ENCODE measurements around the gene LRRK1. TPM values are rescaled to one million over a fixed set of nuclear protein-coding genes. Genes with fewer than 3 reads are reported as not detected.

Gene LRRK1
- total RNA-seq, 4 donors from 2014 or later, result 14.8 to 29.3 (median 19.1) TPM

GRCh38 chr15:100898661-100899462 is 20.3 kb upstream of the LRRK1 start:
- H3K4me3 ChIP-seq (ENCODE audit: low read depth, poor library complexity, severe bottlenecking), result no peak overlapping the region
- intact Hi-C loops (cut with DNase I; ENCODE audit: low total_unique reads), result no loop called here
- peak in 1 of 2 donors; percentile 37 for DNase-seq (ENCODE audit: low spot score in 2 of 2)
- TF ChIP-seq CTCF (IDR thresholded peaks at IDR 0.05), result no peak
- no peak for TF ChIP-seq POLR2A (IDR thresholded peaks at IDR 0.05)
- 78 to 81% methylated on average over 11 of the region's 11 CpGs for WGBS, 2 donors

DNA sequence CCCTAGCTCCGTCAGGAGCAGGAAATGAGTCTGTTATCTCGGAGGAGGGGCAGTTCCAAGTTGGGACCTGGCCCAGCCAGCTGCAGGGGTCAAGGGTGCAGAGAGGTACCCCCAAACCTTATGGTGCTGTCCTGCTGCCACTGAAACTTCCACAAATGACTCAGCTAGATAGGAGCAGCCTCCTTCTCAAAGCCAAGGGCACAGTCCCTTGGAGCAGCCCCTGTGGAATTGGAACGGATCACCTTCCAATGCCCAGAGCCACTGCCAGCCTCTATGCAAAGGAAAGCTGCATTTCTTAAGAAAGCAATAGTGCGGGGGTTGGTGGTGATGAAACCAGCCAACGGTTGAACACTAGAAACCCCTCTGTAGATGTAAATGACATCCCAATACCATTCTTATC is 19.6 kb upstream of the LRRK1 start:
- DNase-seq (ENCODE audit: low spot score in 2 of 2), result peak in 1 of 2 donors; percentile 53
- H3K4me3 ChIP-seq (ENCODE audit: low read depth, poor library complexity, severe bottlenecking), result no peak overlapping the region
- no peak for TF ChIP-seq POLR2A (IDR thresholded peaks at IDR 0.05)
- TF ChIP-seq CTCF (IDR thresholded peaks at IDR 0.05), result no peak
- intact Hi-C loops (cut with DNase I; ENCODE audit: low total_unique reads), result no loop called here
- 75 to 77% methylated on average over 5 of the region's 5 CpGs for WGBS, 2 donors

DNA sequence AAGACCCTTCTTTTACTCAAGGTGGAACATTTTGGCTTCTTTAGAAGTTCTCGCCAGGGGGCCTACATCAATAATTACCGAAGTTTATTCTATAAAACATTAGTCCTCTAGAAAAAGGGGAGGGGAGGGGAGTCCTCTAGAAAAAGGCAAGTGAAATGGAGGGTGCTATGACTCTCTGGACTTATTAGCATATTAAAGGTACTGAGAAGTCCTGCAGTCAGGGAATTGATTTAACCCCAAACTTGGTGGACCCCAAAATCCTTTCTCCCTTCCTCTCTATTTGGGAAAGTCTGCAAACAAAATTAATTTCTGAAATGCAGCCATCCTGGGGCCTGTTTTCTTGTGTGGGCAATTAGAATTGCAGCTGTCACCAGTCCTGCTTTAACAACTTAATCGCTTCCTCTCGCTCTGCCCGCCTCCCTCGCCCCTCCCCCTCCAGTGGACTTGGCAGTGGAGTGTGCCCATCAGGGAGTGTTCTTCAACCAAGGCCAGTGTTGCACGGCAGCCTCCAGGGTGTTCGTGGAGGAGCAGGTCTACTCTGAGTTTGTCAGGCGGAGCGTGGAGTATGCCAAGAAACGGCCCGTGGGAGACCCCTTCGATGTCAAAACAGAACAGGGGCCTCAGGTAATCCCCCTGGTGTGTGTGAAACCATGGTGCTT is 18.9 kb upstream of the LRRK1 start:
- intact Hi-C loops (cut with DNase I; ENCODE audit: low total_unique reads), result no loop called here
- H3K4me3 ChIP-seq (ENCODE audit: low read depth, poor library complexity, severe bottlenecking), result no peak overlapping the region
- 50 to 54% methylated on average over 13 of the region's 13 CpGs for WGBS, 2 donors
- TF ChIP-seq POLR2A (IDR thresholded peaks at IDR 0.05), result no peak
- no peak for TF ChIP-seq CTCF (IDR thresholded peaks at IDR 0.05)
- DNase-seq (ENCODE audit: low spot score in 2 of 2), result no peak

- TF ChIP-seq CTCF (IDR thresholded peaks at IDR 0.05) (no peak), POLR2A (IDR thresholded peaks at IDR 0.05) (no peak)
- WGBS, 2 donors, result 79 to 84% methylated on average over 9 of the region's 9 CpGs
- H3K4me3 ChIP-seq (ENCODE audit: low read depth, poor library complexity, severe bottlenecking), result no peak overlapping the region
- peak in 1 of 2 donors; percentile 84 for DNase-seq (ENCODE audit: low spot score in 2 of 2)
- intact Hi-C loops (cut with DNase I; ENCODE audit: low total_unique reads), result no loop called here
Observed at GRCh38 chr15:100900795-100901169, 18.4 kb upstream of the LRRK1 start.

- H3K4me3 ChIP-seq (ENCODE audit: low read depth, poor library complexity, severe bottlenecking), result no peak overlapping the region
- TF ChIP-seq CTCF (IDR thresholded peaks at IDR 0.05) (no peak), POLR2A (IDR thresholded peaks at IDR 0.05) (no peak)
- intact Hi-C loops (cut with DNase I; ENCODE audit: low total_unique reads), result no loop called here
- WGBS, 2 donors, result 34 to 54% methylated on average over 3 of the region's 3 CpGs
- DNase-seq (ENCODE audit: low spot score in 2 of 2), result peak in 1 of 2 donors; percentile 85
Observed at GRCh38 chr15:100901296-100901695, 17.9 kb upstream of the LRRK1 start.
